Medulla oblongata (tissue), 1 donor: ENCODE data around the gene PNPO.
"Not testable (repeated sequence)": the region's sequence is repeated elsewhere in the genome, so short reads cannot be mapped to it uniquely, and the experiment has no call there.

Experiments used
- DNase-seq: peaks from one replicate; pipeline ENCODE4 v3.0.0-alpha.2; 2015; ENCODE audit errors: extremely low spot score

Gene PNPO

GRCh38 chr17:47975189-47975822, 33.9 kb downstream of the PNPO start:
- DNase-seq = no peak

- no peak for DNase-seq
Observed at GRCh38 chr17:47975823-47976205, 34.4 kb downstream of the PNPO start.

- DNase-seq = peak; percentile 55
Observed at GRCh38 chr17:47978324-47978723, 37.0 kb downstream of the PNPO start.

- DNase-seq = no peak
Observed at GRCh38 chr17:47980541-47980940, 39.2 kb downstream of the PNPO start.

GRCh38 chr17:47981462-47981861, 40.1 kb downstream of the PNPO start:
- DNase-seq = no peak

- no peak for DNase-seq
Observed at GRCh38 chr17:47982091-47982617, 40.8 kb downstream of the PNPO start.

GRCh38 chr17:47982645-47983390, 41.4 kb downstream of the PNPO start:
- DNase-seq = peak; percentile 34

GRCh38 chr17:47983492-47984223, 42.3 kb downstream of the PNPO start:
- DNase-seq = no peak

GRCh38 chr17:47986520-47986919, 45.1 kb downstream of the PNPO start:
- no peak for DNase-seq

GRCh38 chr17:47987240-47987835, 46.0 kb downstream of the PNPO start:
- DNase-seq = peak; percentile 28

- not testable (repeated sequence) for DNase-seq
Observed at GRCh38 chr17:47988445-47988844, 47.1 kb downstream of the PNPO start.

- no peak for DNase-seq
Observed at GRCh38 chr17:47989159-47989558, 47.8 kb downstream of the PNPO start.

GRCh38 chr17:47989700-47990099, 48.3 kb downstream of the PNPO start:
- no peak for DNase-seq

GRCh38 chr17:47990962-47991731, 49.8 kb downstream of the PNPO start:
- no peak for DNase-seq

- DNase-seq = no peak
Observed at GRCh38 chr17:47992216-47992615, 50.8 kb downstream of the PNPO start.

- no peak for DNase-seq
Observed at GRCh38 chr17:47993031-47993564, 51.7 kb downstream of the PNPO start.

- no peak for DNase-seq
Observed at GRCh38 chr17:47993964-47994363, 52.6 kb downstream of the PNPO start.

GRCh38 chr17:47994724-47995123, 53.4 kb downstream of the PNPO start:
- DNase-seq = no peak

- no peak for DNase-seq
Observed at GRCh38 chr17:47995241-47995935, 54.0 kb downstream of the PNPO start.

GRCh38 chr17:47996201-47996600, 54.8 kb downstream of the PNPO start:
- DNase-seq = no peak
